HCT116 (cell line): ENCODE results near the gene RIT2. TPM values are rescaled to one million over a fixed set of nuclear protein-coding genes. Genes with fewer than 3 reads are reported as not detected.

Experiments
- ATAC-seq: fragments of 200-7000 bp; cut with Tn5 transposase; 2 replicates; pipeline ENCODE4 v1.9.1; 2020; ENCODE audit warnings: mild to moderate bottlenecking, moderate library complexity
- BruUV-seq: library from RNA; stranded (reverse); fragments of 400-500 nt; replicated peaks from 2 replicates; lab custom pipeline; 2021; lab: Mats Ljungman, UMichigan
- CTCF ChIA-PET: fragments of 300-600 bp; sonication (Branson Sonifier 250); formaldehyde crosslinking; loops from one replicate; lab custom pipeline; 2021; ENCODE audit warnings: antibody characterized with exemption; lab: Charles Lee
- POLR2A ChIA-PET: fragments of 300-600, 350-600 bp; sonication (Branson Sonifier 250); formaldehyde crosslinking; loops from one replicate; lab custom pipeline; 2021; ENCODE audit warnings: antibody characterized with exemption; lab: Charles Lee
- RAD21 ChIA-PET, 2 experiments: fragments of 300-600 bp; sonication (Branson Sonifier 250); formaldehyde crosslinking; loops; one replicate each; lab custom pipeline; 2023; ENCODE audit warnings: low total read pairs in 2 of 2; ENCODE audit not compliant: uncharacterized antibody in 2 of 2, unreplicated experiment in 2 of 2, low non-redundant PET in 1 of 2; lab: Charles Lee
- DNase-seq: peaks from one replicate; pipeline ENCODE4 v3.0.0-alpha.2; 2010; ENCODE audit warnings: low read depth, low spot score
- H2AFZ ChIP-seq: fragments of 200-600 bp; shearing (Covaris generic), sonication (generic); 2 replicates; pipeline ENCODE4 v1.6.1; 2017; ENCODE audit warnings: low read depth, mixed run types, mixed read lengths, antibody characterized with exemption, low read length; ENCODE audit not compliant: poor library complexity, severe bottlenecking
- H3K27ac ChIP-seq: 2 replicates; pipeline ENCODE4 v1.5.1; 2012; ENCODE audit warnings: low read depth, low read length
- H3K27me3 ChIP-seq: fragments of 200-600 bp; sonication (generic); 2 replicates; pipeline ENCODE4 v1.6.1; 2016; ENCODE audit warnings: mixed run types, low read length, mixed read lengths; ENCODE audit not compliant: insufficient read depth
- H3K36me3 ChIP-seq, 2 experiments: fragments of 200-500 bp in 1 of 2; fragments of 200-600 bp in 1 of 2; sonication (Bioruptor generic) in 1 of 2; sonication (generic) in 1 of 2; 2 replicates each; pipeline versions ENCODE4 v1.5.1 to v1.6.1; 2014 to 2016; ENCODE audit warnings: low read length in 2 of 2, inconsistent platforms in 1 of 2, mixed read lengths in 1 of 2, mixed run types in 1 of 2; ENCODE audit not compliant: insufficient read depth in 2 of 2, control insufficient read depth in 1 of 2
- H3K4me1 ChIP-seq, 2 experiments: fragments of 200-600 bp in 1 of 2; sonication (generic) in 1 of 2; 2 replicates each; pipeline versions ENCODE4 v1.5.1 to v1.6.1; 2012 to 2017; ENCODE audit warnings: low read length in 2 of 2, inconsistent platforms in 1 of 2, mild to moderate bottlenecking in 1 of 2, mixed read lengths in 1 of 2, mixed run types in 1 of 2, moderate library complexity in 1 of 2; ENCODE audit not compliant: insufficient read depth in 2 of 2, control insufficient read depth in 1 of 2
- H3K4me2 ChIP-seq: fragments of 200-600 bp; sonication (generic); 2 replicates; pipeline ENCODE4 v1.6.1; 2017; ENCODE audit warnings: mixed run types, low read length, mixed read lengths
- H3K4me3 ChIP-seq, 2 experiments: fragments of 200-600 bp in 1 of 2; sonication (generic) in 1 of 2; replicated peaks in 1 of 2; 2 replicates each; pipeline ENCODE4 v1.5.1; 2011 to 2016; ENCODE audit warnings: low read length in 2 of 2, control low read depth in 1 of 2, low read depth in 1 of 2, mild to moderate bottlenecking in 1 of 2, mixed read lengths in 1 of 2, mixed run types in 1 of 2
- H3K79me2 ChIP-seq: fragments of 200-600 bp; sonication (generic); 2 replicates; pipeline ENCODE4 v1.6.1; 2017; ENCODE audit warnings: mild to moderate bottlenecking, mixed run types, low read length, moderate library complexity, mixed read lengths; ENCODE audit not compliant: insufficient read depth
- H3K9ac ChIP-seq: fragments of 200-600 bp; sonication (generic); 2 replicates; pipeline ENCODE4 v1.6.1; 2016; ENCODE audit warnings: low read length, mixed read lengths
- H3K9me2 ChIP-seq: fragments of 200-600 bp; sonication (generic), shearing (Covaris generic); 2 replicates; pipeline ENCODE4 v1.6.1; 2017; ENCODE audit warnings: mixed run types, mild to moderate bottlenecking, moderate library complexity; ENCODE audit not compliant: insufficient read depth
- H3K9me3 ChIP-seq, 2 experiments: fragments of 200-500 bp in 1 of 2; fragments of 200-600 bp in 1 of 2; sonication (Bioruptor generic) in 1 of 2; sonication (generic) in 1 of 2; 2 replicates each; pipeline ENCODE4 v1.6.1; 2014 to 2017; ENCODE audit warnings: low read length in 2 of 2, mixed read lengths in 2 of 2, inconsistent platforms in 1 of 2, low read depth in 1 of 2, mild to moderate bottlenecking in 1 of 2, mixed run types in 1 of 2, moderate library complexity in 1 of 2; ENCODE audit not compliant: control insufficient read depth in 1 of 2, insufficient read depth in 1 of 2
- H4K20me1 ChIP-seq: fragments of 200-600 bp; sonication (generic), shearing (Covaris generic); 2 replicates; pipeline ENCODE4 v1.6.1; 2017; ENCODE audit warnings: mixed run types, mild to moderate bottlenecking, moderate library complexity; ENCODE audit not compliant: insufficient read depth
- ATF3 ChIP-seq: IDR thresholded peaks from 2 replicates; pipeline ENCODE4 v1.6.1; 2012
- CBX3 ChIP-seq: IDR thresholded peaks from 2 replicates; pipeline ENCODE4 v1.6.1; 2012; ENCODE audit warnings: low read depth
- CTCF ChIP-seq, 3 experiments: fragments of 200-600 bp in 1 of 3; sonication (generic) in 1 of 3; IDR thresholded peaks in 2 of 3; conservative IDR thresholded peaks in 1 of 3; 2 replicates each; pipeline ENCODE4 v1.5.1; 2012 to 2017; ENCODE audit warnings: low read depth in 2 of 3, low read length in 2 of 3, antibody characterized with exemption in 1 of 3, borderline replicate concordance in 1 of 3, control low read depth in 1 of 3, mild to moderate bottlenecking in 1 of 3, mixed read lengths in 1 of 3, mixed run types in 1 of 3, moderate library complexity in 1 of 3; ENCODE audit not compliant: insufficient read depth in 1 of 3
- ELF1 ChIP-seq: IDR thresholded peaks from 2 replicates; pipeline ENCODE4 v1.6.1; 2012; ENCODE audit warnings: low read depth, borderline replicate concordance
- EZH2 ChIP-seq: fragments of 200-600 bp; sonication (generic); IDR thresholded peaks from 2 replicates; pipeline ENCODE4 v1.6.1; 2017; ENCODE audit warnings: antibody characterized with exemption, mixed run types
- FOSL1 ChIP-seq: IDR thresholded peaks from 2 replicates; pipeline ENCODE4 v1.6.1; 2012; ENCODE audit warnings: low read depth
- MAX ChIP-seq: IDR thresholded peaks from 2 replicates; pipeline ENCODE4 v1.6.1; 2012
- POLR2A ChIP-seq: IDR thresholded peaks from 2 replicates; pipeline ENCODE4 v1.7.0; 2011; ENCODE audit warnings: borderline replicate concordance; ENCODE audit not compliant: insufficient read depth, insufficient read length; ENCODE audit errors: extremely low read depth
- RAD21 ChIP-seq: IDR thresholded peaks from 2 replicates; pipeline ENCODE4 v1.6.1; 2012; ENCODE audit warnings: low read depth, mild to moderate bottlenecking
- SIN3A ChIP-seq: IDR thresholded peaks from 2 replicates; pipeline ENCODE4 v1.6.1; 2012; ENCODE audit warnings: low read depth
- ZBTB33 ChIP-seq: IDR thresholded peaks from 2 replicates; pipeline ENCODE4 v1.6.1; 2011; ENCODE audit warnings: mild to moderate bottlenecking, low read length, moderate library complexity; ENCODE audit not compliant: insufficient replicate concordance; ENCODE audit errors: extremely low read depth
- ZNF274 ChIP-seq: fragments of 200-500 bp; sonication (Bioruptor generic); IDR thresholded peaks from 2 replicates; pipeline ENCODE4 v1.6.1; 2014; ENCODE audit warnings: mild to moderate bottlenecking, low read depth, low read length, inconsistent platforms
- intact Hi-C: fragments of 100-400 bp; cut with micrococcal nuclease; formaldehyde crosslinking; loops from 2 replicates; pipeline ENCODE4 v1.10.0; 2022
- total RNA-seq: library from RNA; stranded (reverse); gene quantifications from one replicate; pipeline ENCODE4 v1.2.1, GENCODE V29; 2021; ENCODE audit not compliant: unreplicated experiment

RIT2 gene
- total RNA-seq, 1 experiment from 2014 or later: not detected

- intact Hi-C loops: no loop called here
- no peak overlapping the region for H3K9ac ChIP-seq
- DNase-seq (no peak), ATAC-seq (no peak)
- H3K79me2 ChIP-seq: no peaks in the 10 kb centered on the region
- no peak overlapping the region for H3K4me3 ChIP-seq
- H3K4me2 ChIP-seq: no peak overlapping the region
- no peaks in the 10 kb centered on the region for H3K27me3 ChIP-seq
- POLR2A ChIA-PET: no interaction called here
- H4K20me1 ChIP-seq: no peaks in the 10 kb centered on the region
- no TSS peak for BruUV-seq
- no peak overlapping the region for H3K27ac ChIP-seq
- H3K9me3 ChIP-seq: peaks cover 11 to 16% of the 10 kb centered on the region in 2 experiments; a peak in 2 of 4 replicates
- H3K4me1 ChIP-seq: no peaks in the 10 kb centered on the region
- TF ChIP-seq ZNF274 (no peak), ZBTB33 (no peak), FOSL1 (no peak), SIN3A (no peak), EZH2 (no peak), POLR2A (no peak)
- RAD21 ChIA-PET: no interaction called here
- no peak overlapping the region for H2AFZ ChIP-seq
- no peaks in the 10 kb centered on the region for H3K9me2 ChIP-seq
- CTCF ChIA-PET: no interaction called here
- no peaks in the 10 kb centered on the region for H3K36me3 ChIP-seq
Observed at GRCh38 chr18:42756214-42756613, 359.3 kb downstream of the RIT2 start.

- Histone ChIP-seq H2AFZ (no peak overlapping the region), H4K20me1 (no peaks in the 10 kb centered on the region; the same call in 1 of the 2 replicates), H3K36me3 (no peaks in the 10 kb centered on the region), H3K9ac (no peak overlapping the region), H3K4me2 (no peak overlapping the region), H3K9me2 (no peaks in the 10 kb centered on the region), H3K27ac (no peak overlapping the region), H3K4me1 (no peaks in the 10 kb centered on the region), H3K79me2 (no peaks in the 10 kb centered on the region), H3K9me3 (peaks cover 8 to 13% of the 10 kb centered on the region in 2 experiments; a peak in 2 of 4 replicates), H3K27me3 (no peaks in the 10 kb centered on the region), H3K4me3 (no peak overlapping the region)
- no peak for DNase-seq
- ATAC-seq: no peak
- no TSS peak for BruUV-seq
- ChIA-PET CTCF (no interaction called here), POLR2A (no interaction called here), RAD21 (no interaction called here)
- intact Hi-C loops: no loop called here
- TF ChIP-seq ATF3 (no peak), SIN3A (no peak), RAD21 (no peak), ELF1 (no peak), CTCF (IDR thresholded peaks at IDR 0.05 in 2 of 3, conservative IDR thresholded peaks at IDR 0.05 in 1 of 3; ENCODE audit: borderline replicate concordance in 1 of 3, insufficient read depth in 1 of 3, low read depth in 2 of 3, low read length in 2 of 3) (no peak), CBX3 (no peak), MAX (no peak), POLR2A (no peak)
Observed at GRCh38 chr18:42752916-42753315, 362.6 kb downstream of the RIT2 start.
